ENCODE measurements around the gene CDH16.

The CDH16 gene

GRCh38 chr16:66862023-66862520 lies 56.6 kb downstream of the CDH16 start:
- DNase-seq, result no peak

DNA sequence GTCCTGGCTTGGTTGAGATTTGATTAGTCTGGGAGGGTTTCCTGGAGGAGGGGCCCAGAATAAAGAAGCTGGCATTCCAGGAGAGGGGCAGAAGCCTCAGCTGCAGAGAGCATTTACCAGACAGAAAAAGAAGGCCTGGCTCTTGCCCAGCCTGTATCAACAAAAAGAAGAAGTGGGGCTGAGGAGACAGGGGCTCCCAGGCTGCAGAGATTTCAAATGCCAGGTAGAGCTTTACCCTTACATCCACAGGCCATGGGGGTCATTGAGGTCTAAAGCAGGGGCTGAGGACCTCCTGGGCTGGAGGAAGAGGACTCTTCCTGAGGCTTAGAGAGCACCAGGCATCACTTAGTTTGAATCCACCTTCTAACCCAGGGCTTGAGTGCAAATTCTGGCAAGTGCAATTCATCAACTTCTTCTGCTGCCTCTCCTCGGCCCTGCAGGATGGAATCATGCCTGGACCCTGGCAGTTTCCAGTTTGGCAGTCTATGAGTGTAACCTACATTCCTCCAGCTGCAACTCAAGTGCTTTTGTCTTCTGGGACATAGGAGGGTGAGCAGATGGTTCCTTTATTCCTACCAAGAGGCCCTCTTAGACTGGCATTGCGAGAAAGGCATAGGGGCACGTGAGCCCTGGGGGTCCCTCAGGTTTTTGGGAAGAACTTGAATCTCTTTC lies 59.2 kb downstream of the CDH16 start:
- DNase-seq, result no peak

- DNase-seq, result no peak
Measured at GRCh38 chr16:66858740-66859396, 59.8 kb downstream of the CDH16 start.
